NB4 (cell line): ENCODE data around the gene FRAT1.

Source experiments
- CTCF ChIP-seq: IDR thresholded peaks from one replicate; pipeline ENCODE4 v1.5.1; 2012; ENCODE audit warnings: low read depth, low read length
- MAX ChIP-seq: IDR thresholded peaks from 2 replicates; pipeline ENCODE4 v1.6.1; 2011; ENCODE audit warnings: low read depth, low read length

- no peak for TF ChIP-seq CTCF
- TF ChIP-seq MAX = no peak
These were observed 10.7 kb downstream of the FRAT1 start for GRCh38 chr10:97329766-97330165.
